Measurements from ENCODE around the gene RPL15.
"Not testable (repeated sequence)": the region's sequence is repeated elsewhere in the genome, so short reads cannot be mapped to it uniquely, and the experiment has no call there.

The RPL15 gene
- total RNA-seq = 891 to 1,020 reads per million in 2 experiments

- DNase-seq (ENCODE audit: low read depth) = peak; percentile 96
Measured at GRCh38 chr3:23916886-23917678, at the start of gene RPL15, which contains the start of gene NKIRAS1. Gene RPL15 (plus strand): TSS chr3:23917132. CDS start chr3:23917860, 728 bp downstream. Gene NKIRAS1 (minus strand): TSS chr3:23916990. CDS start chr3:23910904, 6,086 bp downstream.

GRCh38 chr3:23867400-23867799, 49.5 kb upstream of the RPL15 start:
- DNase-seq (ENCODE audit: low read depth) = no peak

- DNase-seq (ENCODE audit: low read depth) = no peak
Measured at GRCh38 chr3:23867838-23868237, 49.1 kb upstream of the RPL15 start.

GRCh38 chr3:23869977-23870662, 46.8 kb upstream of the RPL15 start:
- DNase-seq (ENCODE audit: low read depth) = no peak

- not testable (repeated sequence) for DNase-seq (ENCODE audit: low read depth)
Measured at GRCh38 chr3:23870663-23871043, 46.3 kb upstream of the RPL15 start.

GRCh38 chr3:23871361-23871760, 45.6 kb upstream of the RPL15 start:
- not testable (repeated sequence) for DNase-seq (ENCODE audit: low read depth)

- DNase-seq (ENCODE audit: low read depth) = no peak
Measured at GRCh38 chr3:23872330-23872729, 44.6 kb upstream of the RPL15 start.

- DNase-seq (ENCODE audit: low read depth) = no peak
Measured at GRCh38 chr3:23873941-23874340, 43.0 kb upstream of the RPL15 start.

GRCh38 chr3:23874359-23875112, 42.4 kb upstream of the RPL15 start:
- DNase-seq (ENCODE audit: low read depth) = no peak

GRCh38 chr3:23875113-23875725, 41.7 kb upstream of the RPL15 start:
- DNase-seq (ENCODE audit: low read depth) = no peak

GRCh38 chr3:23876923-23877322, 40.0 kb upstream of the RPL15 start:
- DNase-seq (ENCODE audit: low read depth) = no peak

- no peak for DNase-seq (ENCODE audit: low read depth)
Measured at GRCh38 chr3:23877329-23877980, 39.5 kb upstream of the RPL15 start.

GRCh38 chr3:23879485-23879884, 37.4 kb upstream of the RPL15 start:
- no peak for DNase-seq (ENCODE audit: low read depth)

GRCh38 chr3:23880703-23881339, 36.1 kb upstream of the RPL15 start:
- no peak for DNase-seq (ENCODE audit: low read depth)

- DNase-seq (ENCODE audit: low read depth) = not testable (repeated sequence)
Measured at GRCh38 chr3:23881993-23882392, 34.9 kb upstream of the RPL15 start.

GRCh38 chr3:23882487-23882918, 34.4 kb upstream of the RPL15 start:
- no peak for DNase-seq (ENCODE audit: low read depth)

- DNase-seq (ENCODE audit: low read depth) = no peak
Measured at GRCh38 chr3:23884481-23884880, 32.5 kb upstream of the RPL15 start.

- DNase-seq (ENCODE audit: low read depth) = no peak
Measured at GRCh38 chr3:23885210-23885609, 31.7 kb upstream of the RPL15 start.

- DNase-seq (ENCODE audit: low read depth) = no peak
Measured at GRCh38 chr3:23886311-23886710, 30.6 kb upstream of the RPL15 start.

GRCh38 chr3:23888617-23889228, 28.2 kb upstream of the RPL15 start:
- DNase-seq (ENCODE audit: low read depth) = no peak
